HUDEP-2 (cell line): ENCODE data around the gene ADGRV1.

ENCODE experiments used
- DNase-seq, 76 experiments: peaks; one replicate each; lab custom pipeline; 2025; ENCODE audit not compliant: unreplicated experiment in 76 of 76; lab: John Stamatoyannopoulos, UW

Gene ADGRV1

DNA sequence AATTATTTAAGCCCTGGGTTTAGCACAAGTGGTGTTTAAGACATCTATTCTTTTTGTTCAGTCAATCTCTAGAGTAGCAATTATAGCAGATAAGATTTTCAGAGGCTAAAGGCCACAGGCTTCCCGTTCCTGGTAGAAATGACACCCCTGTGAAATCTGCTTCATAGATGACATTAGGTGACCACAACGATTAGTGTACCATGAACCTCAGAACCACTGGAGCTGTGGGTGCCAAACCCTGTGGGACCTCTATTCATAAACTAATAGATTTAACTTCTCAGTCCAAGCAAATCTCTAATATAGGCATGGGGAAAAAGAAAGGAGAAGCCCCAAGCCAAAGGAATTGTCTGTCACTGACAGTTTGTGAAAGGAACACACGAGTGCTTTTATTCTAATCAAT, 617.1 kb downstream of the ADGRV1 start:
- DNase-seq = no peak

DNA sequence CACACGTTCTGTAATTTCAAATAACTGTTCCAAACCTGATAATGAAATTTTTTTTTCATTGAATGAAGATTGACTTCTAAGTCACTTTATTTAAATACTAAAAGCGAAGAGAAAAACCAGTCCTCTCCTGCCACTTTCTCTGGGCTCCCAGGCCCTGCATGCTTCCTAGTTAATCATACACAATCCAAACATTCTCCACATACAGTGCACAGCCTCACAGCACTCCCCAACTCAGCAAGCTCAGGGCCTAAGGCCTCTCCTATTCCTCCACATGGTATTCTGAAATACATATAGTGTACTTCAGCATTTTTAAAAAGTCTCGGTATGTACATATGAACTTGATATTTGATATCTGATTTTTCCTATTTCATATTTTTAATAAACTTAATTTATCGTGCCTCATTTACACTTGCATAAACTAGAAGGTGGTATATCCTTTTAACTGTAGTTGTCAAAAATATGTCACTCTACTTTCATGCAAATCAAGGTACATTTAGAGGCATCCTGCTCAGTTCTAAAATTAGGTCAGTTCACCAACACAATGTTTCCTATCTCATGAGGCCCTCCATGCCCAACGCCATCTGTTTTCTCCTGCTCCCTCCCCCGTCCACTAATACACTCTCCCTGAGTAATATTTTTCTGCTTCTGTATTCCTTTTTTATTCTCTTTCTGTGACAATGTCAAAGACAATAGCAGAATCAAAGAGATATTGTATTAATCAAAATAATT, 617.9 kb downstream of the ADGRV1 start:
- no peak for DNase-seq

DNA sequence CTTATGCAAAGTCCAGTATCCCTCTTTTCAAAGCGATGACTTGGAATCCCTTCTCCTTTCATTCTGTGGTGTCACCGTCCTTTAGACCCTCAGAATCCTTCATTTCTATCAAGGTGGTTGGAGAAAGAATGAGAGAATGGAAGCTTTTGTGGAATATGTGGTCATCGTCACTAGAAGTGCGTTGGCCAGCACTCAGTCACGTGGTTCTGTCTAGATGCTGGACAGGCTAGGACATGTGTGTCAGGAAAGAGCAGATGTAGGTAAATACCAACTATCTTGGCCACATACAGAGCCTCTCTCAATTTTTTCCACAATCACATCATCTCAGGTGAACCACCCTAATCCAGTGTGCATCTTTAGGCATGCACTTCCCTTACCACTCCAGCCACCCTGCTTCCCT, 618.5 kb downstream of the ADGRV1 start:
- no peak for DNase-seq

DNA sequence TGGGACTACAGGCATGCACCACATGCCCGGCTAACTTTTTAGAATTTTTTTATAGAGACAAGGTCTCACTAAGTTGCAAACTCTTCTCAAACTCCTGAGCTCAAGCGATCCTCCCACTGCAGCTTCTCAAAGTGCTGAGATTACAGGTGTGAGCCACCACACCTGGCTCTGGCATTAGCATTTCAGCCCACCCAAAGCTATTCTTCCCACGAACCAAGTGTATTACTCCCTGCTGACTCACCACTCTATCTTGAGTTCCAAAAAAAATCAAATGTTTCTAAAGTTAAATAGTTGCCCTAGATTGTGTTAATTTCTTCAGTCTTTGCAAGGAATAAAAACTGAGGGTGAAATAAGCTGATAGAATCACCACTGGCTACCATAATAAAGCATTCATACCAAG, 619.0 kb downstream of the ADGRV1 start:
- DNase-seq = no peak

DNA sequence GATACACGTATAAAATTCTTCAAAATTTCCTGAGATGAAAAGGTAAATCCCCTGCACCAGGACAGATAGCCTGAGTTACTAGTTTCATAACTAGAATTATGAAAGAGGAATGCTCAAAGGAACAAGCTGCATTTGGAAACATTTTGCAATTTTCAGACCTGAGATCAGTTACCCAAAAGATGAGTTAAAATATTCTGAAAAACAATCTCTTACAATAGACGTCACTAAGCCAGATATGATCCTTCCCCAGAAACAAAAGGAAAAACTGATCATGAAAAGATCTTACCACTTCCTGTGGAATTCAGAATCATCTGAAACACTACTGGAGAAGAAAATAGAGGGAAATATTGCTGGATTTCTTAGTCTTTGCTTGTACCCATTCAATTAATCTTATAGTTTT, 619.9 kb downstream of the ADGRV1 start:
- DNase-seq = no peak

DNA sequence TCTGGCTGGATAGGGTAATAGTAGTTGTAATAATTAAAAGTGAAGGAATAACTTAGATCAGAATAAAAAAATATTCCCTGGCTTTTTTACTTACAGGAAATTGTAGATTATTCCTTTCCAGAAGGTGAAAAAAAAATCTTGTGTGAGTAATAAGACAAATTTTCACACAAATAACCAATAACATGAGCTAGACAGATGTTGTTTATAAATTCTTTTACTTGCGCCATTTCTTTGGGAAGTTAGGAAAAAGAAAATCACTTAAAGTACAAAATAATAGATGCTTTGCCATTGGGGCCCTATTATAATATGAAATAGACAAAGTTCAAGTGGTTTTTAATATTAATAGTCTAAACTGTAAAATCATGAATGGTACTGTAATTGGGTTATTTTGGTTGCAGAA, 620.4 kb downstream of the ADGRV1 start:
- no peak for DNase-seq

DNA sequence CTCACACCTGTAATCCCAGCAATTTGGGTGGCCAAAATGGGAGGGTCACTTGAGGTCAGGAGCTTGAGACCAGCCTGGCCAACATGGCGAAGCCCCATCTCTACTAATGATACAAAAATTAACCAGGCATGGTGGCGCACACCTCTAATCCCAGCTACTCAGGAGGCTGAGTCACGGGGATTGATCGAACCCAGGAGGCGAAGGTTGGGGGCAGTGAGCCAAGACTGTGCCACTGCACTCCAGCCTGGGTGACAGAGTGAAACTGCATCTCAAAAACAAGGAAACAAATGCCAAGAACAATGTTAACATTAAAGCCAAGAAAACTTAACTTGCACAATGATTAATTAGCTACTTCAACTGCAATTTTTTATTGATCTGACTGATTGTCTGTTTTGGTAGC, 621.9 kb downstream of the ADGRV1 start:
- no peak for DNase-seq

DNA sequence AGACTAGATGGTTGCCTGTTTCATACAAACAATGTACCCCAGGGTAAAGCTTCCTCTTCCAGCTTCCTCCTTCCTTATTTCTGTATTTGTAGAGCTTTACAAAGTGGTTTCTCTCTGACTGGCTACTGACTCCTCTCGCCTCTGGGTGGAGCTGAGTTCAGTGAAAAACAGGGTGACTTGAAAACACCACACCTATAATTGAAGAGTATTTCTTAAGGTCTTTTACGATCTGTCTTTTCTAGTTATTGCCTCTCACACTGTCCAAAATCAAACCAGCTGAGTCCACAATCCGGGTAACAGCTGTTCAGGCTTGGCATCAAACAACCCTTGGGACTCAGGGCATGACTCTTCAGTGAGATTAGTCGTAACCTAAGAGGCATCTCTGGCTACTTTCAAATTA, 624.2 kb downstream of the ADGRV1 start:
- no peak for DNase-seq

DNA sequence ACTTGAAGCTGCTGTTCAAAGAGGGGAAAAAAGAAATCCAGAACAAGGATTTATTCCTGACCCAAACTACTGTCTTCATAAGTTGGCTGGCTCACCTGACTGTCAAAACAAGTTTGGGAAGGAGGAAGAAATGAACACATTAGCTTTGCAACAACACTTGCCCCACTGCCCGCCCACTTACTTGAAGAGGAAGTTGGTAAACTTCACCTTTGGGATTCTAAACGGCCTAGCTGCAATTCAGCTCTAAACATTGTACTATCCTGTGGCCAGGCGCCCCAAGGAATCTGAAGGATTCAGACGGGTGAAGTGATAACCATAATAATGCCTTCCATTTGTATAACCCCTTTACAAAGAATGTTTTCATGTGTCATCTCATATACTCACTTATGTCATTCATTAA, 625.1 kb downstream of the ADGRV1 start:
- DNase-seq = no peak

DNA sequence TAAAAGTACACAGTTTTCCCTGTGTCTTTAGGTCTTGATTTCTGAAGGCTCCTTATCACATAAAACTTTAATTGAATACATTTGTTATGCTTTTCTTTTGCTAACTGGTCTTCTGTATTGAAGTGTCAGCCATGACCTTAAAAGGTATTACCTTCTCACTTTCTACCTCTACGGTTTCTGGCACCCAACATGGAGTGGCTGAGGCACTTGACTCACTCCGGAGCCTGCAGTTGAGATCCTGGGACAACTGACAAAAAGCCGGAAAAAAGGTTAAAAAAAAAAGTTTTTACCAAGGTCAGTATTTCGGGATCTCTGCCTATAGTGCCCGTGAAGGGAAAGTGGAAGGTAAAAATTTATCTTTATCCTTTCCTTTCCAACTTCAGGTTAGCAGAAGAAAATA, 627.5 kb downstream of the ADGRV1 start:
- no peak for DNase-seq

DNA sequence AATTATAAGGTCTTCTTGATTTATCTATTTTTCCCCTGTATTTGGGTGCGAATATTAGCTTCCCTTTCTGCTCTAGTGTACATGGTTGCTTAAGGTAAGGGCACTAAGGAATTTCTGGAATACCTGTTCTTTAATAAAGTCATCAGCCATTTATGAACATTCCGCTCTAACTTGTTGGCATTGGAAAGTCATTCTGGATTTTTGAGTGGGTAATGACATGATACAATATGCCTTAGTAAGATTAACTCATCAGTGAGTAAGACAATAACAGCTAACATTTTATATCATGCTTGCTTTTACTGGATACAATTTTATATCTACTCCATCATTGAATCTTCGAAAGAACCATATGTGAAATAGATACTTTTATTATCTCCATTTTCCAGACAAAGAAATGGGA, 628.4 kb downstream of the ADGRV1 start:
- no peak for DNase-seq

DNA sequence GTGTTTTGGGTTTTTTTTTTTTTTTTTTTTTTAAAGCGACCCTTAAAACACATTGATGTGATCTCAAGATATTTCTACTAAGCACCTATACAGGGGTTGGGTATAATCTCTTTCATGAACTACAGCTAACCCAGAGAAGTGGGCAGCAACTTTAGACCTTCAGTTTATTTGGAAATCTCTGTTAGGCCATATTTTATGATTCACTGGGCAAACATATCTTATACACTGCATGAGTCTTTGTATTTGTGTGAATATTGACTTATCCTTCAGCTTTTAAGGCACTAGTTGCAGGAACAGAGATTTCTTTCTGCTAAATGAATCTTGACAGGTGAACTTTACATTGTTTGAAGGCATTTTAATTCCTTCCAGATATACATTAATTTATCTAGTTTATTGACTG, 630.2 kb downstream of the ADGRV1 start:
- DNase-seq = no peak

DNA sequence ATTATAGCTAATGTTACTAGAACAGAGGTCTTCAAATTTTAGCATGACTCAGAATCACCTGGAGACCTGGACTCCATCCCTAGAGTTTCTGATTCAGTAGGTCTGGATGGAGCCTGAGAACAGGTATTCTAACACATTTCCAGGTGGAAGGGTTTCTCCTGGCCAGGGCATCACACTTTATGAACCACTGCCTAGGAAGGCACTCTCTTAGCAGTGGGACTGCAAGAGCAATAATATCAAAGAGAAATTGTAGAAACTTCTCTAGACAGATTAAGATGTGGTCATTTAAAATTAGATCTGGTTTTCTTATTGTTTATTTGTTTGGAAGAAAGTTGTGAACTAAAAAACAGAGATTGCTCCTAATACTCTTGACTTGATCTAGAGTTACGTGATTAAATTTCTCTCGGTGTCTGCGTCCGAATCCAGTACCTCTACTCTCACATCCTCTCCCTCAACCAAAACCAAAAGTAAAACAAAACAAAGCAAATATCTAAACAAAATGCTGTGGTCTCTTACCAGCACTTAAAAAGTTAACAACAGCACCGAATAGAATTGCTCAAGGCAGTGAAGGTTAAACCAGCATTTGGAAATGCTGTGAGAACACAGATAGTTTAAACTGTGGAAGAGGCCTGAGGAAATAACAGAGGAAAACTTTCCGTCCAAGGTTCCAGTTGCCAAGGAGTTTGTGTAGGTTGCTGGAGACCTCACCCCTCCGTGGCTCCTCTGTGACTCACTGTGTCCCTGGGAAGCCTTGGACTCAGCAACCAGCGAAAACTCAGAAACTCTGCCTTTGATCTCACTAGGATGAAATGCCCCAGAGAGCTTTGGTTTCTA, 631.1 kb downstream of the ADGRV1 start:
- DNase-seq = no peak

DNA sequence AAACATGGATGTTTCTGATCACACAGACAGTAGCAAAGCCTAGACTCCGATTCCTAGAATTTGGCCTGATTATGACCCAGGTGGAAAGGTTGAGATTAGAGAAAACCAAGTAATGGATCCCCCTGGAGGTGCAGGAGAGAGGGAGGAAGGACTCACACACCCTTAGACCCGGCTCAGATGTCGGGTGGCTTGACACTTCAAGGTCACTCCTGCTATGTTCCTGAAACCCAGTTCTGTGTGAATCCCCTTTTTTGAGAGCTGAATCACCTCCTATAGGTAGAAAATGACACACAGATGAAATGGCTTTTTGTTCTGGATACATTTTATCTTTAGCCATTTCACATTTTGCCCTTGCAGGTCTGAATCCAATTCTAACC, 631.7 kb downstream of the ADGRV1 start:
- DNase-seq = no peak

DNA sequence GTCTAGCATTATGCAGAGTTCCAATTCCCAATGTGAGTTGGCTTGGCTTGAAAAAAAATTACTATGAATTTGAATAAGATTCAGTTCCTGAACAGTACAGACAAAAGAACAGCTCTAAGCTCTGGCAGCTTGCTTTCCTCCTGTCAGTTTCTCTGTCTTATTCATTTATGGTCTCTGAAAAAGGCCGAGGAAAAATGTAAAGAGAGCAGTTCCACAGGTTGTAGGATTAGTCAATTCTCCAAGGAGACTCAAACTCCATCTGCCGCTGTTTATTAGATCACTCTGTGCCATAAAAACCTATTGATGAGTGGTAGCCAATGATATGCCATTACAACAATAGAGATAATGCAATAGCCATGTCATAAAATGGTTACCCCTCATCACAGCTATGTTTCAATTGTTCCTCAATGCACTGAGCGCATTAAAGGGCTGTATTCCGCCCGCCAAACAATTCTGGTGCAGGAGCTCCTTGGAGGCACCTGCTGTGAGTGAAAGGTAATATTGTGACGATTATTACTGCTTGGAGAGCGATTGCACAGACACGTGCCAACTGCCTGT, 636.3 kb downstream of the ADGRV1 start:
- no peak for DNase-seq

DNA sequence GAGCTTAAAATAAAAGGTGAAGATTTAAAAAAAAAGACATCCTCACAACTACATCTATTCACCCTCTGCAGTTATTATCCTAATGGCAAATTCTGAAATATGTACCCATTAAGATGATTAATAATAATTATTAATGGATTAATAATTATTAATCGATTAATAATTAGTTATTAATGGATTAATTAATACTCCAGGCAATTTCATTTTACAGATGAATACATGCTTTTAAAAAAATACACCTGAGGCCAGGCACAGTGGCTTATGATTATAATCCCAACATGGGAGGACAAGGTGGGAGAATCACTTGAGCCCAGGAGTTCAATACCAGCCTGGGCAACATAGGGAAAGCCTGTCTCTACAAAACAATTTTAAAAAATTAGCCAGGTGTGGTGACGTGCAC, 642.1 kb downstream of the ADGRV1 start:
- no peak for DNase-seq

DNA sequence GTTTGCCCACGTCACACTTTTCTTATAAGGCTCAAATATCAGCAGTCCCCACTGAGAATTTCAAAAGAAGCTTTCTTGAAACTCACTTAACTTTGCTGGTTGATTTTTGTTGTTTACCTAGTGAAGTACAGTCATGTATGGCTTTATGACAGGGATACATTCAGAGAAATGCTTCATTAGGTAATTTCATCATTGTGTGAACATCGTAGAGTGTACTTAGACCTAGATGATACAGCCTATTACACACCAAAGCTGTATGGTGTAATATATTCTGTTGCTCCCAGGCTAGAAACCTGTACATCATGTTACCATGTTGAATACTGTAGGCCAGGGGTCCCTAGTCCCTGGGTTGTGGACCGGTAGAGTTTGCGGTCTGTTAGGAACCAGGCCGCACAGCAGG, 647.5 kb downstream of the ADGRV1 start:
- DNase-seq = no peak

DNA sequence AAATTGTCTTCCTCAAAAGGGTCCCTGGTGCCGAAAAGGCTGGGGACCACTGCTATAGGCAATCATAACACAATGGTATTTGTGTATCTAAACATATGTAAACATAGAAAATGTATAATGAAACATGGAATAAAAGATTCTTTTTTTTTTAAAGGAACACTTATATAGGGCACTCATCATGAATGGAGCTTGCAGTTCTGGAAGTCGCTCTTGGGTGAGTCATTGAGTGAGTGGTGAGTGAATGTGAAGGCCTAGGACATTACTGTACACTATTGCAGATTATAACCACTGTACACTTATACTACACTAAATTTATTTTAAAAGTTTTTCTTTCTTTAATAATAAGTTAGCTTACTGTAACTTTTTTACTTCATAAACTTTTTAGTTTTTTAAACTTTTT, 648.1 kb downstream of the ADGRV1 start:
- DNase-seq = no peak

DNA sequence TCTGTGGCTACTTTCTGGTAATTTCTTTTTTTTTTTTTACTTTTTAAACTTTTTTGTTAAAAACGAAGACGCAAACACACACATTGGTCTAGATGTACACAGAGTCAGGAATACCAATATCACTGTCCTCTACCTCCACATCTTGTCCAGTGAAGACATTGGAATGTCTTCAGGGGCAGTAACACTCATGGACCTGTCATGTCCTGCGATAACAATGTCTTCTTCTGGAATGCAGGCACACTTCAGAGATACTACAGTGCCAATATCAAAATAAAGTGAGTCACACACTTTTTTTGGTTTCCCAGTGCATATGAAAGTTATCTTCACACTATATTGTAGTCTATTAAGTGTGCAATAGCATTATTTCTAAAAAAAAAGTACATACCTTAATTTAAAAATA, 648.7 kb downstream of the ADGRV1 start:
- no peak for DNase-seq

DNA sequence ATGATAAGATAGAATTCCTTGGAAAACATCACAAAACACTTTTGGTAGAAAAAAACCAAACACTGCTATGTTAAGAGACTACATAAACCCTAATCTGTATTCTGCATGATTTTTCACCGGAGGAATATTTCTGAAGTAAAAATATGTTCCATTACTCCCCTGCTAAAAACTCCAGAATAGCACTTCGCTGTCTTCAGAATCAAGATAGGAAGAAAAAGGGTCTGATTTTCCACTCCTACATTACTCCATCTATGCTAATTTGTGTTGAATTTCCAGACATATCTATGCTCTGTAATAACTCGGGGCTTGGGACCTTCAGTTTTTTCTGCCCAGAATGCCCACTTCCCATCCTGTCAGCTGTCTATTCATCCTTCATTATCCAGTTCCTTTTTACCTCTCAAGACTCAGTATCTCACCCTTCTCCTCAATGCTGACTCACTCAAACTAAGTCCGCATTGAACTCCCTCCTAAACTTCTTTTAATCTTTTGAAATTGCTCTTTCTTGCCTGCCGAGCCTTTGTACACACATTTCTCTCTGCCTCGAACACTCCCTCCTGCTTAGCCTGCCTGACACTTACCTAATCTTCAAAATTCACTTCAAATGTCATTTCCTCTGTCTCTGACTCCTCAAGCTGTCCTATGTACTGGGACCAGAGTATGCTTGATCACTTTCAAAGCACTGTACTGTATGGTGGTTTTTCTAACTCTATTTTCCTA, 653.6 kb downstream of the ADGRV1 start:
- no peak for DNase-seq

DNA sequence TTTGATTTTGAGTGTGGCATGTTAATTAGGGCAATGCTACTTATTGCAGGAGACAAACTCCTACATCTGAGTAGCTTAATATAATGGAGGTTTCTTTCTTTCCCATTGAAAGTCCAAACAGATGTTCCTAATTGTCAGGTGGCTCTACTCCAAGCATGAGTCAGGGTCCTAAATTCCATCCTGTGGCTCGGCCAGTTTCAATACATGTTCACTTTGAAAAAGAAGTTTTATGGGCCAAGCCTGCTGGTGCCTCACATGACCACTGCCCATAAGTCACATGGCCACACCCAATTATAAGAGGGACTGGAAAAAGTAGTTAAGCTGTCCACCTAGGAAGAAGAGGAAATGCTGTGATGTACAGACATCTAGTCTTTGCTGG, 654.1 kb downstream of the ADGRV1 start:
- no peak for DNase-seq
